ENCODE results near the gene BRD7. TPM values are rescaled to one million over a fixed set of nuclear protein-coding genes. Genes with fewer than 3 reads are reported as not detected.

Gene BRD7
- total RNA-seq, 1 donor from 2014 or later, result 61.3 TPM

DNA sequence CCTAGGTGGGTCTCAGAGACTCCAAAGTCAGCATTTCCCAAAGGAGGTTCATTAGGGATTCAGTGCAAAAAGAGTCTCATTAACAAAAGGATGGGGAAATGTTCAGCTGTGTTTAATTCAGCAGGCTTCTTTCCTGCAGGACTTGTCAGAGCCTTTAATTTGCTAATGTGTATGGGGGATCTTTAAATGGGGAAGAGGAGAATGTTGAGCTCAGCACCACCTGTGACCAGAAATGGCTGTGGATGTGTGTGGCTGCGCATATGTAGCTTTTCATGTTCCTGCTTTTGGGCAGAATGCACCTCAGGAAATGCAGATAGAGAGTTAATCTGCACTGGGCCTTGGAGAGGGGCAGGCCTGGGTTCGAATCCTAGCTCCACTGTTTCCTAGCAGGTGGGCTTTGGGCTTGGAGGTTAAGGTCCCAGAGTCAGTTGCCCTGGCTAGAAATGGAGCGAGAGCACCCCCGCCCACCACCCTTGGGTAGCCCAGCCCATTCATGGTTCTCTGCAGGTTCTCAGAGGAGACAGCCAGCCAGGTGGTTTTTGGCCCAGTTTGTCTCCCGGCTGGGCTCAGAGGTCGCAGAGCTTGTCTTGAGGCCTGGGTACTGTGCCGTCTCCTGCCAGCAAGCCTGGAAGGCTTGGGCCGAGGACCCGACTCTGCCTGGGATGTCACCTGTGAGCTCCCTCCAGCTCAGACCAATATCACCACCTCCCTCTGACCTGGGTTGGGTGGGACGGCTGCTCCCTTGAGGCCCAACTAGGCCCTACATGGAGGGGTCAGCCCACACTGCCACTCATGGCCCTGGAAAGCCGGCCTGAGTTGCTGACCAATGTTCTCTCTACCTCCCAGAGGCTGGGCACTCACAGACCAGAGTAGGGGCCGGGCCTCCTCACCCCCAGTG is 93.1 kb downstream of the BRD7 start:
- DNase-seq (ENCODE audit: low read depth), result no peak
- H3K4me3 ChIP-seq (ENCODE audit: low read depth, low read length), result no peak overlapping the region
- H3K36me3 ChIP-seq (ENCODE audit: control insufficient read depth, insufficient read depth, low read length), result no peaks in the 10 kb centered on the region
- TF ChIP-seq, protein P1, sequence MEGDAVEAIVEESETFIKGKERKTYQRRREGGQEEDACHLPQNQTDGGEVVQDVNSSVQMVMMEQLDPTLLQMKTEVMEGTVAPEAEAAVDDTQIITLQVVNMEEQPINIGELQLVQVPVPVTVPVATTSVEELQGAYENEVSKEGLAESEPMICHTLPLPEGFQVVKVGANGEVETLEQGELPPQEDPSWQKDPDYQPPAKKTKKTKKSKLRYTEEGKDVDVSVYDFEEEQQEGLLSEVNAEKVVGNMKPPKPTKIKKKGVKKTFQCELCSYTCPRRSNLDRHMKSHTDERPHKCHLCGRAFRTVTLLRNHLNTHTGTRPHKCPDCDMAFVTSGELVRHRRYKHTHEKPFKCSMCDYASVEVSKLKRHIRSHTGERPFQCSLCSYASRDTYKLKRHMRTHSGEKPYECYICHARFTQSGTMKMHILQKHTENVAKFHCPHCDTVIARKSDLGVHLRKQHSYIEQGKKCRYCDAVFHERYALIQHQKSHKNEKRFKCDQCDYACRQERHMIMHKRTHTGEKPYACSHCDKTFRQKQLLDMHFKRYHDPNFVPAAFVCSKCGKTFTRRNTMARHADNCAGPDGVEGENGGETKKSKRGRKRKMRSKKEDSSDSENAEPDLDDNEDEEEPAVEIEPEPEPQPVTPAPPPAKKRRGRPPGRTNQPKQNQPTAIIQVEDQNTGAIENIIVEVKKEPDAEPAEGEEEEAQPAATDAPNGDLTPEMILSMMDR (IDR thresholded peaks at IDR 0.05; ENCODE audit: insufficient read depth, low read length, poor library complexity, severe bottlenecking), result no peak
- H3K27me3 ChIP-seq (ENCODE audit: control insufficient read depth, insufficient read depth, low read length), result no peaks in the 10 kb centered on the region

DNA sequence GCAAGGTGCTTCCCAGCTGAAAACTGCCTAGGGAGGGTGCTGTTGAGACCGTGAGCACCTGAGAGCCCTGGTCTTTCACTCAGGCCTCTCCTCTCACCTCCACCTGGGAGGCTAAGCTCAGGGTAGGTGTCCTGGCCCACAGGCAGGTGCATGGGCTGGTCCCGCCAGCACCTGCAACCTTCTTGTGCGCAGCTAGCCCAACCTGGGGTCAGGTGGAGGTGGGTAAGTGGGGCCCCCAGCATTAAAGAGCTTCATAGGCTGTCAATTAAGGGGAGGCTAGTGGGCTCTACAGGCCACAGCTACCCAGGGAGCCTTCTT is 93.7 kb downstream of the BRD7 start:
- no peak for DNase-seq (ENCODE audit: low read depth)
- no peak overlapping the region for H3K4me3 ChIP-seq (ENCODE audit: low read depth, low read length)
- H3K27me3 ChIP-seq (ENCODE audit: control insufficient read depth, insufficient read depth, low read length), result no peaks in the 10 kb centered on the region
- TF ChIP-seq, protein P1 (IDR thresholded peaks at IDR 0.05; ENCODE audit: insufficient read depth, low read length, poor library complexity, severe bottlenecking), result no peak
- no peaks in the 10 kb centered on the region for H3K36me3 ChIP-seq (ENCODE audit: control insufficient read depth, insufficient read depth, low read length)

DNA sequence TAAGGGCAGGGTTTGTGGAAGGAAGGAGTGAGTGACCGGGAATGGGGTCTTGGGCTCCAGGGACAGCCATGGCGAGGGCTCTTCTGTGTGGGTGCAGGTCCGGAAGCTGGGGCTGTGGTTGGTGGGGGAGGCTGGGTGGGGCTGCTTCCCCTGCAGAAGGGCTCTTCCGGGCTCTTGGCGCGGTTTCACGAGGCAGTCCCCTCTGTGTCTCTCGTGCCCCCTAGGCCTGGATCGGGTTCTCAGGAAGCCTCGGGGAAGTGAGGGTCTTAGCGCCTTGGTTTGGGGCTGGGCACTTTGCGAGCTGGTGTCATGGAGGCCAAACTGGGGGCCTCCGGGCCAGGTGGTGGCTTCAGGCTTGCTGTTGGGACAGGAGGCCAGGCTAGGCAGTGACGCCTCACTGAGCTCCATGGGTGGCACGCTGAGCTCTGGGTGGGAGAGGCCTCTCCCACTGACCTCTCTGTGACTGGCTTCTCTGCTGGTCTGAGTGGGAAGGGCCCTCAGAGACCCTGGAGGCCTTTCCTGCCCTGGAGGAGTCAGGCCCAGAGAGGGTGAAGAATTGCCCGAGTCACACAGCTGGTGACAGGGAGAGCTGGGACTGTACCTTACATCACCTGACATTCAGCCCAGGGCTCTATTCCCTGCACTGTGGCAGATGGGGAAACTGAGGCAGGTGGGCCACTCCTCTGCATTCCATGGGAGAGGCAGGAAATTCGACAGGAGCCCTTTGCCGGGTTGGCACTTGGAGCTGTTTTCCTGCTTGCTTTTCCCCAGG is 94.3 kb downstream of the BRD7 start:
- H3K36me3 ChIP-seq (ENCODE audit: control insufficient read depth, insufficient read depth, low read length), result no peaks in the 10 kb centered on the region
- TF ChIP-seq, protein P1 (IDR thresholded peaks at IDR 0.05; ENCODE audit: insufficient read depth, low read length, poor library complexity, severe bottlenecking), result no peak
- no peak overlapping the region for H3K4me3 ChIP-seq (ENCODE audit: low read depth, low read length)
- H3K27me3 ChIP-seq (ENCODE audit: control insufficient read depth, insufficient read depth, low read length), result no peaks in the 10 kb centered on the region
- no peak for DNase-seq (ENCODE audit: low read depth)

DNA sequence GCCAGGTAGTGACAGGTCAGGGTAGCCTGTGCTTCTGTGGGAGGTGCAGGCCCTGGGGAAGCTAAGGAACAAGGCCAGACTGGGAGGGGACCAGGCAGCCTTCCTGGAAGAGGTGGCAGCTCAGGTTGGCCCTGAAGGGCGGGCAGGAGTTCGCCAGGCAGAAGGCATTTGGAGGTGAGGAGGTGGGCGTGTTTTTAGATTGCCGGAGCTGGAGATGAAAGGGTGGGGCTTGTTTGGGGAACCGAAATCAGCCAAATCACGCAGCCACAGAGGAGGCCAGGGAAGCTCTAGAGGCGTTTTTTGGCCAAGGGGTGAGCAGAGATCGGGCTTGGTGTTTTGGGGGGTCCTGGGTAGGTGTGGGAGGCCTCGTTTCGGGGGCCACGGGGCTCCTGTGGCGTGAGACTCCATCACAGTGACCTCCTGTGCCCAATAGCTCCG is 94.9 kb downstream of the BRD7 start:
- Histone ChIP-seq H3K36me3 (ENCODE audit: control insufficient read depth, insufficient read depth, low read length) (no peaks in the 10 kb centered on the region), H3K4me3 (ENCODE audit: low read depth, low read length) (no peak overlapping the region), H3K27me3 (ENCODE audit: control insufficient read depth, insufficient read depth, low read length) (no peaks in the 10 kb centered on the region)
- DNase-seq (ENCODE audit: low read depth), result no peak
- TF ChIP-seq, protein P1 (IDR thresholded peaks at IDR 0.05; ENCODE audit: insufficient read depth, low read length, poor library complexity, severe bottlenecking), result no peak

DNA sequence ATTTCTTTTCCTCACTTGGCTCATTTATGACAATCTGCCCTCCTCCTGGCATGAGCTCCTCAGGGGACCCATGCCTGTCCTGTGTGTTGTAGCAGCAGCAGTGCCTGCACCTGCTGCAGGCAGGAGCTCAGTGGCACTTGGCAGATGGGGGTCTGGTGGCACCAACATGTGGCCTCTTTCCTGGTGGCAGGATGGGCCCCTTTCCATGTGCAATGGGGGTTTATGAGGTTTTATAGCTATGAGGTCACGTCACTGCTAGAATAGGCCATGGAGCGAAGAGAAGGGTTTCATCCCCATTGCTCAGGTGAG is 95.5 kb downstream of the BRD7 start:
- Histone ChIP-seq H3K36me3 (ENCODE audit: control insufficient read depth, insufficient read depth, low read length) (no peaks in the 10 kb centered on the region), H3K4me3 (ENCODE audit: low read depth, low read length) (no peak overlapping the region), H3K27me3 (ENCODE audit: control insufficient read depth, insufficient read depth, low read length) (no peaks in the 10 kb centered on the region)
- DNase-seq (ENCODE audit: low read depth), result no peak
- TF ChIP-seq, protein P1 (IDR thresholded peaks at IDR 0.05; ENCODE audit: insufficient read depth, low read length, poor library complexity, severe bottlenecking), result no peak

Measured in kidney epithelial cell (primary cell).